ENCODE data around the gene PSMD4. TPM values are rescaled to one million over a fixed set of nuclear protein-coding genes. Genes with fewer than 3 reads are reported as not detected.

Gene PSMD4
- total and polyA plus RNA-seq, 2 of the 8 experiments (the other 6 are each of a cell fraction or from before 2014, with no cell fraction given): 216 to 284 TPM

DNA sequence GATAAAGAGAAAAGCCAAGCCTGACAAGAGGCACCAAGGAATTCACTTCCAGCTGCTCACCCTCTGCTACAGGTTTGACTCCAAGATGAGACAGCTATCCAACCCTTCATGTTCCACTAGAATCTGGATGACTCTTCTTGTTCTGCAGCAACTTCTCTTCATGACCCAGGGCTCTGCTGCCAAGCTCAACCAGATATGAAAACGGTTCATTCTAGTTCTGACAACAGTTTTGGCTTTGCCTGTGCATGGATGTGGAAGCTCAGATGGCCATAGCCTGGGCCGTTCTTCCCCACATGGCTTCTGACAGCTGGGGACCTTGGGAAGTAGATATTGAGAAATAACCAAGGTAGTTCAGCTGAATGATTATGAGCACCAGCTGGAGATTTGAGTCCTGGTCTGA, 59.0 kb downstream of the PSMD4 start:
- no peaks in the 10 kb centered on the region for H3K27me3 ChIP-seq (replicated peaks in 1 of 4; ENCODE audit: control insufficient read depth in 3 of 4, extremely low read depth in 1 of 4, insufficient read depth in 3 of 4, low read length in 3 of 4)
- H3K23me2 ChIP-seq (ENCODE audit: low read depth, low read length): no peaks in the 10 kb centered on the region
- no peak overlapping the region for H3K4ac ChIP-seq (replicated peaks; ENCODE audit: insufficient read length, low read depth, low read length)
- H3K79me1 ChIP-seq (ENCODE audit: low read depth, low read length): no peaks in the 10 kb centered on the region
- H3K9me3 ChIP-seq (ENCODE audit: insufficient read depth in 2 of 2, low read depth in 1 of 2, low read length in 1 of 2): no peaks in the 10 kb centered on the region
- ChIA-PET CTCF (ENCODE audit: partially characterized antibody) (interaction anchor here (0.5 to 11.6 kb wide), 4 partner anchors 10 to 281 kb away, joined by 3 to 129 read pairs (median 45); no protein-coding TSS in a partner anchor), POLR2A (ENCODE audit: partially characterized antibody) (interaction anchor here (1.0 to 3.8 kb wide), 4 partner anchors 11 to 86 kb away, joined by 3 to 20 read pairs (median 10); partner anchors contain the start of genes PI4KB and PSMB4)
- FAIRE-seq: no peak
- H3K4me3 ChIP-seq (ENCODE audit: extremely low read depth in 1 of 4, insufficient read depth in 2 of 4, low read depth in 3 of 4, low read length in 4 of 4): no peak overlapping the region
- H2AK5ac ChIP-seq (ENCODE audit: low read depth, low read length): no peak overlapping the region
- H2AFZ ChIP-seq (ENCODE audit: low read length): no peak overlapping the region
- H3K18ac ChIP-seq (ENCODE audit: extremely low read depth, low read length): no peak overlapping the region
- no peak overlapping the region for H2BK20ac ChIP-seq (ENCODE audit: low read length)
- DNase-seq (ENCODE audit: low read depth in 1 of 2, low spot score in 2 of 2): no peak
- no peak overlapping the region for H2BK5ac ChIP-seq (ENCODE audit: low read depth, low read length)
- H3K14ac ChIP-seq (ENCODE audit: insufficient read length): no peak overlapping the region
- no peak overlapping the region for H3K27ac ChIP-seq (ENCODE audit: low read depth, low read length)
- TF ChIP-seq POU5F1 (IDR thresholded peaks at IDR 0.05; ENCODE audit: low read depth, low read length) (no peak), YY1 (IDR thresholded peaks at IDR 0.05; ENCODE audit: low read depth, low read length) (no peak), GABPA (IDR thresholded peaks at IDR 0.05; ENCODE audit: borderline replicate concordance, insufficient read depth, low read length) (no peak), BCL11A (IDR thresholded peaks at IDR 0.05; ENCODE audit: low read depth in 2 of 2, low read length in 2 of 2) (no peak), EGR1 (IDR thresholded peaks at IDR 0.05; ENCODE audit: borderline replicate concordance, low read depth, low read length) (no peak), FOSL1 (IDR thresholded peaks at IDR 0.05; ENCODE audit: insufficient read depth, low read depth, low read length) (no peak)
- H4K5ac ChIP-seq (ENCODE audit: insufficient read length, low read depth, low read length): no peak overlapping the region
- 0 out of 7 replicates have a peak, but pooled peaks cover 0 to 3% (median 0%) of the 10 kb centered on the region in 4 experiments for H3K4me1 ChIP-seq (replicated peaks in 1 of 4; ENCODE audit: control insufficient read depth in 3 of 4, insufficient read depth in 4 of 4, low read length in 3 of 4)
- peaks cover 0 to 15% (median 8%) of the 10 kb centered on the region in 4 experiments; a peak in 4 of 8 replicates for H3K36me3 ChIP-seq (ENCODE audit: control insufficient read depth in 2 of 4, insufficient read depth in 4 of 4, low read length in 3 of 4)
- no peak overlapping the region for H3K56ac ChIP-seq (replicated peaks; ENCODE audit: insufficient read length, low read depth, low read length)
- no peak overlapping the region for H3K4me2 ChIP-seq (ENCODE audit: insufficient read depth in 1 of 2, low read depth in 2 of 2, low read length in 2 of 2)
- H4K91ac ChIP-seq (replicated peaks; ENCODE audit: insufficient read length, low read length): no peak overlapping the region
- H4K8ac ChIP-seq (ENCODE audit: extremely low read depth, insufficient read depth, low read length): no peak overlapping the region
- no peak overlapping the region for H2BK120ac ChIP-seq (replicated peaks; ENCODE audit: low read depth, low read length)
- WGBS, 2 experiments (ENCODE audit: extremely low coverage in 1 of 2, insufficient coverage in 1 of 2, insufficient read length in 1 of 2, insufficient replicate concordance in 2 of 2, low coverage in 1 of 2, low lambda C conversion rate in 2 of 2, missing lambda C conversion rate in 1 of 2): 98% methylated on average over 2 of the region's 2 CpGs; no CpG with 5 or more reads in 1 of the 2 experiments
- peaks cover 0 to 3% of the 10 kb centered on the region in 2 experiments for H4K20me1 ChIP-seq (replicated peaks in 1 of 2; ENCODE audit: control insufficient read depth in 1 of 2, insufficient read depth in 2 of 2, low read length in 2 of 2)
- no peak overlapping the region for H3K23ac ChIP-seq (ENCODE audit: insufficient read length)
- H2BK15ac ChIP-seq (ENCODE audit: low read length): no peak overlapping the region
- H3K9ac ChIP-seq (replicated peaks in 1 of 4; ENCODE audit: extremely low read depth in 1 of 4, low read depth in 3 of 4, low read length in 3 of 4): no peak overlapping the region
- H3K79me2 ChIP-seq (ENCODE audit: control insufficient read depth in 1 of 2, insufficient read depth in 2 of 2, low read length in 2 of 2): no peaks in the 10 kb centered on the region
- H2BK12ac ChIP-seq (ENCODE audit: low read depth, low read length): no peak overlapping the region

All from H1 (cell line).